Measurements from ENCODE around the gene GYPC. TPM values are rescaled to one million over a fixed set of nuclear protein-coding genes. Genes with fewer than 3 reads are reported as not detected.
A peak's percentile ranks its signal among the peaks of the same experiment; 100 is the strongest.

Gene GYPC
- polyA plus RNA-seq, 2 of the 4 experiments (the other 2 are of a cell fraction): not detected

DNA sequence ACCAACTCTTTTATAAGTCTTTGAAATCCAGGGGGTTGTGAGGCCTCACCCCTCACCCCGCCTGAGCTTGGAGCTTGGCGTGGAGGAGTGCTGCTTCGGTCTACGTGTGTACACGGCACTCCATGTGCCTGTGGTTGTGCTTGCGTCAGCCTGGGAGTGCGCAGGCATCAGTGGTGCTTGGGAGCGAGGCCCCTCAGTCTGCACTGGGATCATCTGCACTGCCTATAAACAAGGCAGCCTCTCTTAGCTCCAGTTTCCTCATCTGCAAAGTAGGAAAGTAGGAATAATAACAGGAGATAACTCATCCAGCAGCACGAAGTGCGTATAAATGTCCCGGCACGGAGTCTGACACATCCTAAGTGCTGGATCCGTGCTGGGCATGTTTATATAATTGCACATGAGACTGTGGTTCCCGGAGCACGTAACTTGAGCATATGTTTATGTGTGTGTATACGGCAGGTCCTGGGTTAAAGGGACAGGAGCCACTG, 1.2 kb downstream of the GYPC start:
- no peak for FAIRE-seq
- no peaks in the 10 kb centered on the region for H3K9me3 ChIP-seq
- ChIA-PET POLR2A (no interaction called here), CTCF (no interaction called here)
- no peaks in the 10 kb centered on the region for H3K4me1 ChIP-seq
- ATAC-seq: no peak
- no peak overlapping the region for H3K27ac ChIP-seq
- TF ChIP-seq, protein P1, sequence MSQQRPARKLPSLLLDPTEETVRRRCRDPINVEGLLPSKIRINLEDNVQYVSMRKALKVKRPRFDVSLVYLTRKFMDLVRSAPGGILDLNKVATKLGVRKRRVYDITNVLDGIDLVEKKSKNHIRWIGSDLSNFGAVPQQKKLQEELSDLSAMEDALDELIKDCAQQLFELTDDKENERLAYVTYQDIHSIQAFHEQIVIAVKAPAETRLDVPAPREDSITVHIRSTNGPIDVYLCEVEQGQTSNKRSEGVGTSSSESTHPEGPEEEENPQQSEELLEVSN (IDR thresholded peaks at IDR 0.05; ENCODE audit: borderline replicate concordance, low read depth): no peak
- TF ChIP-seq POLR2AphosphoS2 (conservative IDR thresholded peaks at IDR 0.05; ENCODE audit: low read length): no peak
- TF ChIP-seq ZNF302 (CRISPR knock-in tag; IDR thresholded peaks at IDR 0.05): no peak
- no peak for TF ChIP-seq HOXB13 (CRISPR knock-in tag; IDR thresholded peaks at IDR 0.05; ENCODE audit: low read depth)
- TF ChIP-seq, protein P2, sequence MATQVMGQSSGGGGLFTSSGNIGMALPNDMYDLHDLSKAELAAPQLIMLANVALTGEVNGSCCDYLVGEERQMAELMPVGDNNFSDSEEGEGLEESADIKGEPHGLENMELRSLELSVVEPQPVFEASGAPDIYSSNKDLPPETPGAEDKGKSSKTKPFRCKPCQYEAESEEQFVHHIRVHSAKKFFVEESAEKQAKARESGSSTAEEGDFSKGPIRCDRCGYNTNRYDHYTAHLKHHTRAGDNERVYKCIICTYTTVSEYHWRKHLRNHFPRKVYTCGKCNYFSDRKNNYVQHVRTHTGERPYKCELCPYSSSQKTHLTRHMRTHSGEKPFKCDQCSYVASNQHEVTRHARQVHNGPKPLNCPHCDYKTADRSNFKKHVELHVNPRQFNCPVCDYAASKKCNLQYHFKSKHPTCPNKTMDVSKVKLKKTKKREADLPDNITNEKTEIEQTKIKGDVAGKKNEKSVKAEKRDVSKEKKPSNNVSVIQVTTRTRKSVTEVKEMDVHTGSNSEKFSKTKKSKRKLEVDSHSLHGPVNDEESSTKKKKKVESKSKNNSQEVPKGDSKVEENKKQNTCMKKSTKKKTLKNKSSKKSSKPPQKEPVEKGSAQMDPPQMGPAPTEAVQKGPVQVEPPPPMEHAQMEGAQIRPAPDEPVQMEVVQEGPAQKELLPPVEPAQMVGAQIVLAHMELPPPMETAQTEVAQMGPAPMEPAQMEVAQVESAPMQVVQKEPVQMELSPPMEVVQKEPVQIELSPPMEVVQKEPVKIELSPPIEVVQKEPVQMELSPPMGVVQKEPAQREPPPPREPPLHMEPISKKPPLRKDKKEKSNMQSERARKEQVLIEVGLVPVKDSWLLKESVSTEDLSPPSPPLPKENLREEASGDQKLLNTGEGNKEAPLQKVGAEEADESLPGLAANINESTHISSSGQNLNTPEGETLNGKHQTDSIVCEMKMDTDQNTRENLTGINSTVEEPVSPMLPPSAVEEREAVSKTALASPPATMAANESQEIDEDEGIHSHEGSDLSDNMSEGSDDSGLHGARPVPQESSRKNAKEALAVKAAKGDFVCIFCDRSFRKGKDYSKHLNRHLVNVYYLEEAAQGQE (IDR thresholded peaks at IDR 0.05): no peak
- TF ChIP-seq CBX2 (IDR thresholded peaks at IDR 0.05; ENCODE audit: borderline replicate concordance, low read depth): no peak
- TF ChIP-seq CEBPB (IDR thresholded peaks at IDR 0.05): no peak
- TF ChIP-seq, protein P3, sequence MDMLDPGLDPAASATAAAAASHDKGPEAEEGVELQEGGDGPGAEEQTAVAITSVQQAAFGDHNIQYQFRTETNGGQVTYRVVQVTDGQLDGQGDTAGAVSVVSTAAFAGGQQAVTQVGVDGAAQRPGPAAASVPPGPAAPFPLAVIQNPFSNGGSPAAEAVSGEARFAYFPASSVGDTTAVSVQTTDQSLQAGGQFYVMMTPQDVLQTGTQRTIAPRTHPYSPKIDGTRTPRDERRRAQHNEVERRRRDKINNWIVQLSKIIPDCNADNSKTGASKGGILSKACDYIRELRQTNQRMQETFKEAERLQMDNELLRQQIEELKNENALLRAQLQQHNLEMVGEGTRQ (IDR thresholded peaks at IDR 0.05): no peak
- no peak for TF ChIP-seq HEYL (CRISPR knock-in tag; IDR thresholded peaks at IDR 0.05)
- TF ChIP-seq GATA3 (IDR thresholded peaks at IDR 0.05; ENCODE audit: borderline replicate concordance): no peak
- TF ChIP-seq ESRRA (IDR thresholded peaks at IDR 0.05; ENCODE audit: borderline replicate concordance, low read length): no peak
- TF ChIP-seq NPAS2 (CRISPR knock-in tag; IDR thresholded peaks at IDR 0.05; ENCODE audit: borderline replicate concordance): no peak
- TF ChIP-seq POLR2A (IDR thresholded peaks at IDR 0.05; ENCODE audit: low read length): no peak
- TF ChIP-seq RNF2 (IDR thresholded peaks at IDR 0.05; ENCODE audit: borderline replicate concordance, low read depth): no peak
- TF ChIP-seq FOXS1 (CRISPR knock-in tag; IDR thresholded peaks at IDR 0.05): no peak
- H3K4me2 ChIP-seq: no peak overlapping the region
- H3K4me3 ChIP-seq: no peak overlapping the region
- DNase-seq (ENCODE audit: low read depth in 1 of 2, low spot score in 1 of 2): no peak
- WGBS (ENCODE audit: missing lambda C conversion rate): 76% methylated on average over 16 of the region's 16 CpGs

DNA sequence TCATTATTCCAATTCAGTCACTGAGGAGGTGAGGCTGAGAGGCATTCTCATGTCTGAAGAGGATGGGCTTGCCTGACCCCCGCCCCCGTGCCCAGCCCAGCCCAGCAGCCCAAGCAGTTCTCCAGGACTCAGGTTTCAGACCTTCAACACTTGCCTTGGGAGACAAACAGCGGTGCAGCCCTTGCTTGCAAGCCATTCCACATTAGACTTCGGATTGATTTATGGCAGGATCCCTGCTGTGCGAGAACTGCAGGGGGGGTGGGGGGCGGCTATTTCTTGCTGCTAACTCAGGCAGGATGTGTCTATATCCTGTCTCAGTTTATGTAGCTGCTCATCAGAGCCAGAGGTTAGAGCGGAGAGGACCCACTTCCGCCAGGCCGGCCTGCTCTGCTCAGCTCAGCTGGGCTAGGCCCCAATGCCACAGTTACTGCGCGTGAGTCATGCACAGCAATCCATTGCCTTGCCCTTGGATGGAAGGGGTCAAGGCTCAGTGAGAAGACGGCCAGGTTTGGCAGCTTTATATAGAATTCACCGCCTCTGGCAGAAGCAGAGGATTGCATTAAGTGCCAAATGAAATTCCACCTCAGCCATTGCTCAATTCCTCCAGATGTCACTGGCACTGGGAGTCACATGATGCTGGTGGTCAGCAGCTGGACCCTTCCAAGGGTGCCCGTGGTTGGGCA, 1.8 kb downstream of the GYPC start:
- FAIRE-seq (no peak), ATAC-seq (peak in 1 of 2 experiments; percentile 33; a peak in 2 of 6 replicates), DNase-seq (ENCODE audit: low read depth in 1 of 2, low spot score in 1 of 2) (peak in 1 of 2 experiments; percentile 5)
- H3K4me1 ChIP-seq: no peaks in the 10 kb centered on the region
- WGBS (ENCODE audit: missing lambda C conversion rate): 43% methylated on average over 12 of the region's 14 CpGs
- CTCF ChIA-PET: no interaction called here
- no peak overlapping the region for H3K4me3 ChIP-seq
- H3K9me3 ChIP-seq: no peaks in the 10 kb centered on the region
- TF ChIP-seq ESRRA (IDR thresholded peaks at IDR 0.05; ENCODE audit: borderline replicate concordance, low read length) (no peak), CHD4 (IDR thresholded peaks at IDR 0.05; ENCODE audit: borderline replicate concordance) (no peak)
- POLR2A ChIA-PET: no interaction called here
- no peak overlapping the region for H3K27ac ChIP-seq
- H3K4me2 ChIP-seq: no peak overlapping the region

DNA sequence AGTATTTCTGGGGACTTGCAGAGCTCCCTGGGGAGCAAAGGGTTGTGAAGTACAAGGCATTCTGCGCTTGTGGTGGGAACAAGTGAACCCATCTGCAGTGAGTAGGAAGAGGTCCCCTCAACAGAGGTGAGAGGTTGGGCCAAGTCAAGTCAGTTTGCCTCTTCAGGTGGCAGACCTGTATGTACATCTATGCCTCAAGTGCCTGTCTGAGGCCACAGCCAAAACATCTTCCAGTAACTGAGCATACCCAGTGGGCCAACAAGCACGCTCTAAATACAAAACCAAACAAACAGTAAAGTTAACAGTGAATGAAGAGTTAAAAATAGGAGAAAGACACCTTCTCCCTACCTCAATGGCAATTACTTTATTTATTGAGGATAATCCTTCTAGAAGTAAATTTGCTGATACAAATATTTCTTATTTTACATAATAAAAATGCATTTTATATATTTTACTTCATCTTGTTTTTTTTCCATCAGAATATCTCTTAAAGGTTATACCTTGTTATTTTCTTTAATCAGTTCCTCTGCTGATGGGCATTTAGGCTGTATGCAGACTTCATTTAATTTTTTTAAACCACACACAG, 2.5 kb downstream of the GYPC start:
- H3K27ac ChIP-seq: no peak overlapping the region
- no peaks in the 10 kb centered on the region for H3K4me1 ChIP-seq
- DNase-seq (ENCODE audit: low read depth in 1 of 2, low spot score in 1 of 2) (no peak), ATAC-seq (no peak), FAIRE-seq (no peak)
- H3K4me3 ChIP-seq: no peak overlapping the region
- no peaks in the 10 kb centered on the region for H3K9me3 ChIP-seq
- CTCF ChIA-PET: no interaction called here
- POLR2A ChIA-PET: no interaction called here
- TF ChIP-seq FOSL2 (IDR thresholded peaks at IDR 0.05) (no peak), FOSL2 (CRISPR knock-in tag; IDR thresholded peaks at IDR 0.05) (no peak), CHD2 (IDR thresholded peaks at IDR 0.05; ENCODE audit: low read length, partially characterized antibody) (no peak), HOXB13 (CRISPR knock-in tag; IDR thresholded peaks at IDR 0.05; ENCODE audit: low read depth) (no peak), HDAC2 (IDR thresholded peaks at IDR 0.05) (no peak), PHF8 (IDR thresholded peaks at IDR 0.05; ENCODE audit: borderline replicate concordance, low read depth) (no peak), ZFP36 (IDR thresholded peaks at IDR 0.05; ENCODE audit: borderline replicate concordance, partially characterized antibody) (no peak), FOXS1 (CRISPR knock-in tag; IDR thresholded peaks at IDR 0.05) (no peak), ZNF302 (CRISPR knock-in tag; IDR thresholded peaks at IDR 0.05) (no peak), ESRRA (IDR thresholded peaks at IDR 0.05; ENCODE audit: borderline replicate concordance, low read length) (no peak), KDM5A (IDR thresholded peaks at IDR 0.05) (no peak), CEBPB (IDR thresholded peaks at IDR 0.05) (no peak), MYC (IDR thresholded peaks at IDR 0.05; ENCODE audit: borderline replicate concordance, low read length) (no peak), RNF2 (IDR thresholded peaks at IDR 0.05; ENCODE audit: borderline replicate concordance, low read depth) (no peak), EHMT2 (IDR thresholded peaks at IDR 0.05; ENCODE audit: low read depth) (no peak)
- WGBS (ENCODE audit: missing lambda C conversion rate): 77% methylated on average over 2 of the region's 2 CpGs
- no peak overlapping the region for H3K4me2 ChIP-seq

Measured in A549 (cell line).